Measurements from ENCODE around the gene TBX2.

TBX2 gene

GRCh38 chr17:61403801-61404662 is 4.4 kb downstream of the TBX2 start:
- peak; percentile 49 for DNase-seq

- no peak for DNase-seq
Measured at GRCh38 chr17:61404663-61404912, 4.9 kb downstream of the TBX2 start.

GRCh38 chr17:61404913-61405685 is 5.5 kb downstream of the TBX2 start:
- no peak for DNase-seq

GRCh38 chr17:61405686-61406536 is 6.3 kb downstream of the TBX2 start:
- DNase-seq, result no peak

GRCh38 chr17:61406537-61406845 is 6.8 kb downstream of the TBX2 start:
- no peak for DNase-seq

- DNase-seq, result no peak
Measured at GRCh38 chr17:61406971-61407911, 7.6 kb downstream of the TBX2 start.

GRCh38 chr17:61408151-61409041 is 8.8 kb downstream of the TBX2 start:
- no peak for DNase-seq

GRCh38 chr17:61409301-61410112 is 9.9 kb downstream of the TBX2 start:
- peak; percentile 83 for DNase-seq

- peak; percentile 85 for DNase-seq
Measured at GRCh38 chr17:61410141-61411010, 10.7 kb downstream of the TBX2 start.

- DNase-seq, result no peak
Measured at GRCh38 chr17:61411011-61411260, 11.3 kb downstream of the TBX2 start.

GRCh38 chr17:61411261-61412142 is 11.9 kb downstream of the TBX2 start:
- peak; percentile 84 for DNase-seq

- peak; percentile 88 for DNase-seq
Measured at GRCh38 chr17:61412143-61412859, 12.7 kb downstream of the TBX2 start.

GRCh38 chr17:61412860-61413660 is 13.4 kb downstream of the TBX2 start:
- peak; percentile 50 for DNase-seq

GRCh38 chr17:61413661-61414126 is 14.1 kb downstream of the TBX2 start:
- no peak for DNase-seq

GRCh38 chr17:61414141-61414935 is 14.7 kb downstream of the TBX2 start:
- DNase-seq, result no peak

GRCh38 chr17:61414936-61415251 is 15.3 kb downstream of the TBX2 start:
- DNase-seq, result no peak

Data from DMS53 (cell line).